K562 (cell line): ENCODE data around the gene TMPRSS6. TPM values are rescaled to one million over a fixed set of nuclear protein-coding genes. Genes with fewer than 3 reads are reported as not detected.
A peak's percentile ranks its signal among the peaks of the same experiment; 100 is the strongest.

Source experiments
- CHD2 ChIP-seq: IDR thresholded peaks from 2 replicates; pipeline ENCODE4 v1.6.1; 2011; ENCODE audit warnings: low read depth, low read length
- KDM1A ChIP-seq, 2 experiments: fragments of 450-650 bp; IDR thresholded peaks; 2 replicates each; pipeline ENCODE4 v1.6.1; 2016; ENCODE audit warnings: mild to moderate bottlenecking in 2 of 2
- POU5F1 ChIP-seq: fragments of 150-350 bp; IDR thresholded peaks from 2 replicates; pipeline ENCODE4 v1.6.1; 2014; ENCODE audit warnings: borderline replicate concordance, low read length, low read depth, mild to moderate bottlenecking; ENCODE audit not compliant: partially characterized antibody
- RBM25 ChIP-seq: fragments of 200-400 bp; formaldehyde crosslinking; IDR thresholded peaks from 2 replicates; pipeline ENCODE4 v1.6.1; 2018; ENCODE audit warnings: low read length, low read depth, moderate library complexity; ENCODE audit not compliant: severe bottlenecking
- polyA plus RNA-seq, 8 experiments: library from polyadenylated mRNA; depleted of rRNA in 4 of 8; stranded (reverse) in 5 of 8; unstranded in 3 of 8; fragments of >200 nt; fragmentation: Nextera tagmentation in 2 of 8; fragmentation: Illumina TruSeq in 1 of 8; extraction: Ambion mirVana in 2 of 8; extraction: Trizol in 1 of 8; gene quantifications; 2 replicates each; pipeline versions ENCODE4 v1.2.1 to v1.2.3, GENCODE V29; 2011 to 2014; ENCODE audit warnings: inconsistent platforms in 1 of 8, missing spikeins in 1 of 8
- total RNA-seq, 7 experiments: library from RNA; depleted of rRNA in 6 of 7; stranded (reverse); fragments of >200 nt in 6 of 7; fragmentation: Illumina TruSeq in 2 of 7; extraction: Trizol in 2 of 7; gene quantifications; 2 replicates each; pipeline versions ENCODE4 v1.2.1 to v1.2.3, GENCODE V29; 2011 to 2021; ENCODE audit warnings: low replicate concordance in 1 of 7
- TF ChIP-seq, protein P1 (sequence below), 2 experiments: fragments of 450-650 bp in 1 of 2; sonication (generic) in 1 of 2; formaldehyde crosslinking; conservative IDR thresholded peaks; 2 replicates each; pipeline versions ENCODE4 v1.4.0 to v1.8.1; 2020 to 2022; ENCODE audit warnings: mild to moderate bottlenecking in 1 of 2, missing genetic modification reagents in 1 of 2
- TF ChIP-seq, protein P2 (sequence below): fragments of 250-450 bp; sonication (Bioruptor Pico); IDR thresholded peaks from 2 replicates; pipeline ENCODE4 v1.5.0; 2020; ENCODE audit warnings: mild to moderate bottlenecking
- TF ChIP-seq, protein P3 (sequence below): fragments of 450-650 bp; IDR thresholded peaks from 2 replicates; pipeline ENCODE4 v1.7.0; 2016; ENCODE audit warnings: borderline replicate concordance
- TF ChIP-seq, protein P4 (sequence below), 3 experiments: fragments of 200-800 bp in 1 of 3; sonication (Bioruptor generic) in 1 of 3; sonication (generic) in 1 of 3; formaldehyde crosslinking in 1 of 3; IDR thresholded peaks; 2 replicates each; pipeline versions ENCODE4 v1.6.1 to v1.8.0; 2016 to 2022; ENCODE audit warnings: mild to moderate bottlenecking in 2 of 3, missing compliant biosample characterization in 2 of 3, missing genetic modification characterization in 2 of 3, missing genetic modification reagents in 1 of 3
- TF ChIP-seq, protein P5 (sequence below): fragments of 200-800 bp; sonication (Bioruptor generic); IDR thresholded peaks from 2 replicates; pipeline ENCODE4 v1.6.1; 2016; ENCODE audit warnings: missing genetic modification characterization, missing compliant biosample characterization
- TF ChIP-seq, protein P6 (sequence below), 2 experiments: fragments of 450-650 bp; IDR thresholded peaks; 2 replicates each; pipeline ENCODE4 v1.6.1; 2018; ENCODE audit warnings: mild to moderate bottlenecking in 2 of 2, low read depth in 1 of 2; ENCODE audit not compliant: partially characterized antibody in 2 of 2

TMPRSS6 gene
- total and polyA plus RNA-seq, 9 of the 15 experiments (the other 6 are each of a cell fraction or from before 2014, with no cell fraction given), result 0.03 TPM; not detected in 8

DNA sequence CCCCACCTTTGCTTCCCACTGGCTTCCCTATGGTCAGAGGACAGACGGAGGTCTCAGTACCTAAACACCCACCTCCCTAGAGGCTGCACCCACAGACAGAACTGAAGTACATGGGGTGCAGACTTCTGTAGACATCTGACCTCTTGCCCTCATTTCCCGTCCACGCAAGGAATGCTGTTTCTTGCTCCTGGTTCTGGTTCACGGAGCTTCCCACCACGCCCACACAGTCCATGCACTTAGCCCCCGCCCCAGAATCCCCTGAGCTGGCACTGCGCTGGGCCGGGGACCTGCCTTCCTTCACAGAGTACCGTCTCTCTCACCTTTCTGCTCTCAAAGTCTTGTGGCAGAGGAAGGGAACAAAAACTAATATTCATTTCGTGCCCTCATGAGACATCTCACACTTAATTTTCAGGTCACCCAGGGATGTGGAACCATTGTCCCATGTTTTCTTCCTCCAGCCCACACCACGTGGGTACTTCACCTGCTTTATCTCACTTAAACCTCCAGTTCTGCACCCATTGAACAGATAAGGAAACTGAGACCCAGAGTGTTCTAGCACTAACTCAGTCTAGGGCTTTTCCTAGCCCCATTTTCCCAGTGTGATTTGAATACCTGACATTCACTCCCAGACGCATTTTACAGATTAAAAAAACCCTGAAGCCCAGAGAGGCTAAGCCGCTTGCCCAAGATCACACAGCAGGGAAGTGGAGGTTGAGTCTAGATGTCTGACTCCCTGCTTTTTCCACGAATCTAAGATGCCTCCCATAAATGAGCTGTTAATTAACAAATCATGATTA, 5.7 kb downstream of the TMPRSS6 start (continued):
- TF ChIP-seq RBM25, result peak; percentile 90
- TF ChIP-seq, protein P1, sequence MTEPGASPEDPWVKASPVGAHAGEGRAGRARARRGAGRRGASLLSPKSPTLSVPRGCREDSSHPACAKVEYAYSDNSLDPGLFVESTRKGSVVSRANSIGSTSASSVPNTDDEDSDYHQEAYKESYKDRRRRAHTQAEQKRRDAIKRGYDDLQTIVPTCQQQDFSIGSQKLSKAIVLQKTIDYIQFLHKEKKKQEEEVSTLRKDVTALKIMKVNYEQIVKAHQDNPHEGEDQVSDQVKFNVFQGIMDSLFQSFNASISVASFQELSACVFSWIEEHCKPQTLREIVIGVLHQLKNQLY (CRISPR knock-in tag; conservative IDR thresholded peaks at IDR 0.05), result no peak
- peak; percentile 34 to 64; a peak in 2 of 4 replicates for TF ChIP-seq KDM1A (IDR thresholded peaks at IDR 0.05)
- TF ChIP-seq, protein P2, sequence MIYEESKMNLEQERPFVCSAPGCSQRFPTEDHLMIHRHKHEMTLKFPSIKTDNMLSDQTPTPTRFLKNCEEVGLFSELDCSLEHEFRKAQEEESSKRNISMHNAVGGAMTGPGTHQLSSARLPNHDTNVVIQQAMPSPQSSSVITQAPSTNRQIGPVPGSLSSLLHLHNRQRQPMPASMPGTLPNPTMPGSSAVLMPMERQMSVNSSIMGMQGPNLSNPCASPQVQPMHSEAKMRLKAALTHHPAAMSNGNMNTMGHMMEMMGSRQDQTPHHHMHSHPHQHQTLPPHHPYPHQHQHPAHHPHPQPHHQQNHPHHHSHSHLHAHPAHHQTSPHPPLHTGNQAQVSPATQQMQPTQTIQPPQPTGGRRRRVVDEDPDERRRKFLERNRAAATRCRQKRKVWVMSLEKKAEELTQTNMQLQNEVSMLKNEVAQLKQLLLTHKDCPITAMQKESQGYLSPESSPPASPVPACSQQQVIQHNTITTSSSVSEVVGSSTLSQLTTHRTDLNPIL, result no peak
- TF ChIP-seq, protein P3, sequence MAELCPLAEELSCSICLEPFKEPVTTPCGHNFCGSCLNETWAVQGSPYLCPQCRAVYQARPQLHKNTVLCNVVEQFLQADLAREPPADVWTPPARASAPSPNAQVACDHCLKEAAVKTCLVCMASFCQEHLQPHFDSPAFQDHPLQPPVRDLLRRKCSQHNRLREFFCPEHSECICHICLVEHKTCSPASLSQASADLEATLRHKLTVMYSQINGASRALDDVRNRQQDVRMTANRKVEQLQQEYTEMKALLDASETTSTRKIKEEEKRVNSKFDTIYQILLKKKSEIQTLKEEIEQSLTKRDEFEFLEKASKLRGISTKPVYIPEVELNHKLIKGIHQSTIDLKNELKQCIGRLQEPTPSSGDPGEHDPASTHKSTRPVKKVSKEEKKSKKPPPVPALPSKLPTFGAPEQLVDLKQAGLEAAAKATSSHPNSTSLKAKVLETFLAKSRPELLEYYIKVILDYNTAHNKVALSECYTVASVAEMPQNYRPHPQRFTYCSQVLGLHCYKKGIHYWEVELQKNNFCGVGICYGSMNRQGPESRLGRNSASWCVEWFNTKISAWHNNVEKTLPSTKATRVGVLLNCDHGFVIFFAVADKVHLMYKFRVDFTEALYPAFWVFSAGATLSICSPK, result no peak
- TF ChIP-seq, protein P4, sequence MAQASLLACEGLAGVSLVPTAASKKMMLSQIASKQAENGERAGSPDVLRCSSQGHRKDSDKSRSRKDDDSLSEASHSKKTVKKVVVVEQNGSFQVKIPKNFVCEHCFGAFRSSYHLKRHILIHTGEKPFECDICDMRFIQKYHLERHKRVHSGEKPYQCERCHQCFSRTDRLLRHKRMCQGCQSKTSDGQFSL (CRISPR knock-in tag; IDR thresholded peaks at IDR 0.05), result no peak
- TF ChIP-seq, protein P4 (tag; IDR thresholded peaks at IDR 0.05), result no peak
- no peak for TF ChIP-seq POU5F1
- TF ChIP-seq, protein P5, sequence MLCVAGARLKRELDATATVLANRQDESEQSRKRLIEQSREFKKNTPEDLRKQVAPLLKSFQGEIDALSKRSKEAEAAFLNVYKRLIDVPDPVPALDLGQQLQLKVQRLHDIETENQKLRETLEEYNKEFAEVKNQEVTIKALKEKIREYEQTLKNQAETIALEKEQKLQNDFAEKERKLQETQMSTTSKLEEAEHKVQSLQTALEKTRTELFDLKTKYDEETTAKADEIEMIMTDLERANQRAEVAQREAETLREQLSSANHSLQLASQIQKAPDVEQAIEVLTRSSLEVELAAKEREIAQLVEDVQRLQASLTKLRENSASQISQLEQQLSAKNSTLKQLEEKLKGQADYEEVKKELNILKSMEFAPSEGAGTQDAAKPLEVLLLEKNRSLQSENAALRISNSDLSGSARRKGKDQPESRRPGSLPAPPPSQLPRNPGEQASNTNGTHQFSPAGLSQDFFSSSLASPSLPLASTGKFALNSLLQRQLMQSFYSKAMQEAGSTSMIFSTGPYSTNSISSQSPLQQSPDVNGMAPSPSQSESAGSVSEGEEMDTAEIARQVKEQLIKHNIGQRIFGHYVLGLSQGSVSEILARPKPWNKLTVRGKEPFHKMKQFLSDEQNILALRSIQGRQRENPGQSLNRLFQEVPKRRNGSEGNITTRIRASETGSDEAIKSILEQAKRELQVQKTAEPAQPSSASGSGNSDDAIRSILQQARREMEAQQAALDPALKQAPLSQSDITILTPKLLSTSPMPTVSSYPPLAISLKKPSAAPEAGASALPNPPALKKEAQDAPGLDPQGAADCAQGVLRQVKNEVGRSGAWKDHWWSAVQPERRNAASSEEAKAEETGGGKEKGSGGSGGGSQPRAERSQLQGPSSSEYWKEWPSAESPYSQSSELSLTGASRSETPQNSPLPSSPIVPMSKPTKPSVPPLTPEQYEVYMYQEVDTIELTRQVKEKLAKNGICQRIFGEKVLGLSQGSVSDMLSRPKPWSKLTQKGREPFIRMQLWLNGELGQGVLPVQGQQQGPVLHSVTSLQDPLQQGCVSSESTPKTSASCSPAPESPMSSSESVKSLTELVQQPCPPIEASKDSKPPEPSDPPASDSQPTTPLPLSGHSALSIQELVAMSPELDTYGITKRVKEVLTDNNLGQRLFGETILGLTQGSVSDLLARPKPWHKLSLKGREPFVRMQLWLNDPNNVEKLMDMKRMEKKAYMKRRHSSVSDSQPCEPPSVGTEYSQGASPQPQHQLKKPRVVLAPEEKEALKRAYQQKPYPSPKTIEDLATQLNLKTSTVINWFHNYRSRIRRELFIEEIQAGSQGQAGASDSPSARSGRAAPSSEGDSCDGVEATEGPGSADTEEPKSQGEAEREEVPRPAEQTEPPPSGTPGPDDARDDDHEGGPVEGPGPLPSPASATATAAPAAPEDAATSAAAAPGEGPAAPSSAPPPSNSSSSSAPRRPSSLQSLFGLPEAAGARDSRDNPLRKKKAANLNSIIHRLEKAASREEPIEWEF (CRISPR knock-in tag), result no peak
- TF ChIP-seq CHD2, result no peak
- TF ChIP-seq, protein P6, sequence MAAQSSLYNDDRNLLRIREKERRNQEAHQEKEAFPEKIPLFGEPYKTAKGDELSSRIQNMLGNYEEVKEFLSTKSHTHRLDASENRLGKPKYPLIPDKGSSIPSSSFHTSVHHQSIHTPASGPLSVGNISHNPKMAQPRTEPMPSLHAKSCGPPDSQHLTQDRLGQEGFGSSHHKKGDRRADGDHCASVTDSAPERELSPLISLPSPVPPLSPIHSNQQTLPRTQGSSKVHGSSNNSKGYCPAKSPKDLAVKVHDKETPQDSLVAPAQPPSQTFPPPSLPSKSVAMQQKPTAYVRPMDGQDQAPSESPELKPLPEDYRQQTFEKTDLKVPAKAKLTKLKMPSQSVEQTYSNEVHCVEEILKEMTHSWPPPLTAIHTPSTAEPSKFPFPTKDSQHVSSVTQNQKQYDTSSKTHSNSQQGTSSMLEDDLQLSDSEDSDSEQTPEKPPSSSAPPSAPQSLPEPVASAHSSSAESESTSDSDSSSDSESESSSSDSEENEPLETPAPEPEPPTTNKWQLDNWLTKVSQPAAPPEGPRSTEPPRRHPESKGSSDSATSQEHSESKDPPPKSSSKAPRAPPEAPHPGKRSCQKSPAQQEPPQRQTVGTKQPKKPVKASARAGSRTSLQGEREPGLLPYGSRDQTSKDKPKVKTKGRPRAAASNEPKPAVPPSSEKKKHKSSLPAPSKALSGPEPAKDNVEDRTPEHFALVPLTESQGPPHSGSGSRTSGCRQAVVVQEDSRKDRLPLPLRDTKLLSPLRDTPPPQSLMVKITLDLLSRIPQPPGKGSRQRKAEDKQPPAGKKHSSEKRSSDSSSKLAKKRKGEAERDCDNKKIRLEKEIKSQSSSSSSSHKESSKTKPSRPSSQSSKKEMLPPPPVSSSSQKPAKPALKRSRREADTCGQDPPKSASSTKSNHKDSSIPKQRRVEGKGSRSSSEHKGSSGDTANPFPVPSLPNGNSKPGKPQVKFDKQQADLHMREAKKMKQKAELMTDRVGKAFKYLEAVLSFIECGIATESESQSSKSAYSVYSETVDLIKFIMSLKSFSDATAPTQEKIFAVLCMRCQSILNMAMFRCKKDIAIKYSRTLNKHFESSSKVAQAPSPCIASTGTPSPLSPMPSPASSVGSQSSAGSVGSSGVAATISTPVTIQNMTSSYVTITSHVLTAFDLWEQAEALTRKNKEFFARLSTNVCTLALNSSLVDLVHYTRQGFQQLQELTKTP (IDR thresholded peaks at IDR 0.05; ENCODE audit: low read depth in 1 of 2, partially characterized antibody in 2 of 2), result no peak
